ENCODE data around the gene TMEM132D.

The TMEM132D gene

DNA sequence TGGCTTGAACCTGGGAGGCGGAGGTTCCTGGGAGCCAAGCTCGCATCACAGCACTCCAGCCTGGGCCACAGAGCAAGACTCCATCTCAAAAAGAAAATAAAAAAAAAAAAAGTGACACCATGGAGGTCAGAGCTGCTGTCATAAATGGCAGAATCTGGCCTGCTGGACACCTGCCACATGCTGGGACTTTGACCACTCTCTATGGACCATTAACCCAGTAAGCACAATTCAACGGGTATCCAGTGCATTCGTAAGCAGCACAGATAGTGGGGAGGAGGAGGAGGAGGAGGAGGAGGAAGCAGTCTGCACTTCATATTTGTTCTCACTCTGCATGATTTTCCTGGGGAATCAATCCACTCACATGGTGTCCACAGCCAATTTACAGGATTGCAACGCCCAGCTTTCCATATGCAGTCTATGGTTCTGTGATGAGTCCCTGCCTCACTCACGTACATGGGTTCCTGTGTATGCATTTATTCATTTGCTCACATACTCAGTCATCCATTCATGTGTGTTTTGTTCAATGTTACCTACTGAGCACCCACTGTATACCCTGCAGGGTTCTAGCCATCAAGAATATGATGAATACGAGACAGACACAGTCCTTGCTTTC lies 723.8 kb downstream of the TMEM132D start:
- H3K27me3 Mint-ChIP-seq (ENCODE audit: low read depth, poor library complexity) = no peaks in the 10 kb centered on the region
- no peak overlapping the region for H3K4me3 Mint-ChIP-seq
- H3K4me1 Mint-ChIP-seq = peaks cover 32% of the 10 kb centered on the region
- no peak for DNase-seq
- TF ChIP-seq, protein P1, sequence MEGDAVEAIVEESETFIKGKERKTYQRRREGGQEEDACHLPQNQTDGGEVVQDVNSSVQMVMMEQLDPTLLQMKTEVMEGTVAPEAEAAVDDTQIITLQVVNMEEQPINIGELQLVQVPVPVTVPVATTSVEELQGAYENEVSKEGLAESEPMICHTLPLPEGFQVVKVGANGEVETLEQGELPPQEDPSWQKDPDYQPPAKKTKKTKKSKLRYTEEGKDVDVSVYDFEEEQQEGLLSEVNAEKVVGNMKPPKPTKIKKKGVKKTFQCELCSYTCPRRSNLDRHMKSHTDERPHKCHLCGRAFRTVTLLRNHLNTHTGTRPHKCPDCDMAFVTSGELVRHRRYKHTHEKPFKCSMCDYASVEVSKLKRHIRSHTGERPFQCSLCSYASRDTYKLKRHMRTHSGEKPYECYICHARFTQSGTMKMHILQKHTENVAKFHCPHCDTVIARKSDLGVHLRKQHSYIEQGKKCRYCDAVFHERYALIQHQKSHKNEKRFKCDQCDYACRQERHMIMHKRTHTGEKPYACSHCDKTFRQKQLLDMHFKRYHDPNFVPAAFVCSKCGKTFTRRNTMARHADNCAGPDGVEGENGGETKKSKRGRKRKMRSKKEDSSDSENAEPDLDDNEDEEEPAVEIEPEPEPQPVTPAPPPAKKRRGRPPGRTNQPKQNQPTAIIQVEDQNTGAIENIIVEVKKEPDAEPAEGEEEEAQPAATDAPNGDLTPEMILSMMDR (IDR thresholded peaks at IDR 0.05) = no peak
- peaks cover 11% of the 10 kb centered on the region for H3K9me3 Mint-ChIP-seq
- H3K36me3 Mint-ChIP-seq (ENCODE audit: low read depth) = no peaks in the 10 kb centered on the region
- no peak overlapping the region for H3K27ac Mint-ChIP-seq

GRCh38 chr12:129169928-129170327 lies 733.9 kb downstream of the TMEM132D start:
- Mint-ChIP-seq H3K4me3 (no peak overlapping the region), H3K9me3 (peaks cover 26% of the 10 kb centered on the region), H3K27ac (no peak overlapping the region), H3K36me3 (ENCODE audit: low read depth) (no peaks in the 10 kb centered on the region), H3K27me3 (ENCODE audit: low read depth, poor library complexity) (peaks cover 16% of the 10 kb centered on the region), H3K4me1 (no peaks in the 10 kb centered on the region)
- TF ChIP-seq, protein P1 (IDR thresholded peaks at IDR 0.05) = no peak
- DNase-seq = no peak

DNA sequence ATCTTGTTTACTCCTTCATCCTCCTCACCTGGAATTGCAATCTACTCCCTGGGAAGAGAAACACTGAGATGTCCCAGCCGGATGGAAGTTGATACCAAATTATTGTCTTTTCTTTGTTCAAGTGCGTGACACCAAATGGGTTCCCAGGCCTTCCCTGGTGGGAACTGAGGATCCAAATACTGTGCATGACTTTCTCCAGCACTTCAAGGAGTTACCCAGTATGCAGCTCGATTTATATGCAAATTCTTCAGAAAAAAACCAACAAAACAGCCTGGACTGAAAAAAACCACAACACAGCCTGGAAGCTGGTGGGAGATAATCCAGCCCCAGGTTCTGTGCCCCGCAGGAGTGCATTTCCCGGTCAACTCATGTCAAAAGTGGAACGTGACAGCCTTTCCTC lies 740.0 kb downstream of the TMEM132D start:
- H3K27me3 Mint-ChIP-seq (ENCODE audit: low read depth, poor library complexity) = peaks cover 14% of the 10 kb centered on the region
- H3K36me3 Mint-ChIP-seq (ENCODE audit: low read depth) = no peaks in the 10 kb centered on the region
- peaks cover 16% of the 10 kb centered on the region for H3K9me3 Mint-ChIP-seq
- no peak for DNase-seq
- no peaks in the 10 kb centered on the region for H3K4me1 Mint-ChIP-seq
- H3K27ac Mint-ChIP-seq = no peak overlapping the region
- TF ChIP-seq, protein P1 (IDR thresholded peaks at IDR 0.05) = no peak
- no peak overlapping the region for H3K4me3 Mint-ChIP-seq

GRCh38 chr12:129163461-129163860 lies 740.4 kb downstream of the TMEM132D start:
- peaks cover 10% of the 10 kb centered on the region for H3K27me3 Mint-ChIP-seq (ENCODE audit: low read depth, poor library complexity)
- TF ChIP-seq, protein P1 (IDR thresholded peaks at IDR 0.05) = no peak
- H3K9me3 Mint-ChIP-seq = peaks cover 16% of the 10 kb centered on the region
- no peaks in the 10 kb centered on the region for H3K36me3 Mint-ChIP-seq (ENCODE audit: low read depth)
- H3K4me3 Mint-ChIP-seq = no peak overlapping the region
- H3K27ac Mint-ChIP-seq = no peak overlapping the region
- no peak for DNase-seq
- H3K4me1 Mint-ChIP-seq = no peaks in the 10 kb centered on the region

- TF ChIP-seq, protein P1 (IDR thresholded peaks at IDR 0.05) = no peak
- Mint-ChIP-seq H3K9me3 (peaks cover 16% of the 10 kb centered on the region), H3K27me3 (ENCODE audit: low read depth, poor library complexity) (peaks cover 8% of the 10 kb centered on the region), H3K36me3 (ENCODE audit: low read depth) (no peaks in the 10 kb centered on the region), H3K4me3 (no peak overlapping the region), H3K27ac (no peak overlapping the region), H3K4me1 (no peaks in the 10 kb centered on the region)
- DNase-seq = no peak
Observed at GRCh38 chr12:129162805-129163204, 741.0 kb downstream of the TMEM132D start.

- H3K4me3 Mint-ChIP-seq = no peak overlapping the region
- H3K9me3 Mint-ChIP-seq = peaks cover 16% of the 10 kb centered on the region
- H3K27ac Mint-ChIP-seq = no peak overlapping the region
Observed at GRCh38 chr12:129161511-129161910, 742.3 kb downstream of the TMEM132D start.

More at GRCh38 chr12:129161511-129161910, 742.3 kb downstream of the TMEM132D start:
- Mint-ChIP-seq H3K36me3 (ENCODE audit: low read depth) (no peaks in the 10 kb centered on the region), H3K27me3 (ENCODE audit: low read depth, poor library complexity) (peaks cover 8% of the 10 kb centered on the region), H3K4me1 (no peaks in the 10 kb centered on the region)
- no peak for DNase-seq
- TF ChIP-seq, protein P1 (IDR thresholded peaks at IDR 0.05) = no peak

Measured in nephron progenitor cell (in vitro differentiated cells).